Measurements from ENCODE around the gene CFHR2. TPM values are rescaled to one million over a fixed set of nuclear protein-coding genes. Genes with fewer than 3 reads are reported as not detected.
"Not testable (repeated sequence)": the region's sequence is repeated elsewhere in the genome, so short reads cannot be mapped to it uniquely, and the experiment has no call there.

Gene CFHR2
- total RNA-seq, 1 donor from 2014 or later = not detected

DNA sequence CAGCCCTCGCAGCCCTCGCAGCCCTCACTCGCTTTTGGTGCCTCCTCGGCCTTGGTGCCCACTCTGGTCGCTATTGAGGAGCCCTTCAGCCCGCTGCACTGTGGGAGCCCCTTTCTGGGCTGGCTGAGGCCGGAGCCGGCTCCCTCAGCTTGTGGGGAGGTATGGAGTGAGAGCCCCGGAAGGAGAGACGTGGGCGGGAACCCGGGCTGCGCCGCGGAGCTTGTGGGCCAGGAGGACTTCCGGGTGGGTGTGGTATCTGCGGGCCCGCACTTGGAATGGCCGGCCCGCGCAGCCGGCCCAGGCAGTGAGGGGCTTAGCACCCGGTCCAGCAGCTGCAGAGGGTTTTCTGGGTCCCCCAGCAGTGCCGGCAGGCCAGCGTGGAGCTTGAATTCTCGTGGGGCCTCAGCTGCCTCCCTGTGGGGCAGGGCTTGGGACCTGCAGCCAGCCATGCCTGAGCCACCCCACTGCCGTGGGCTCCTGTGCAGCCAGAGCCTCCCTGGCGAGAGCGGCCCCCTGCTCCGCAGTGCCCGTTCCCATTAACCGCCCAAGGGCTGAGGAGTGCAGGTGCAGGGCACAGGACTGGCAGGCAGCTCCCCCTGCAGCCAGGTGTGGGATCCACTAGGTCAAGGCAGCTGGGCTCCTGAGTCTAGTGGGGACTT, 9.9 kb upstream of the CFHR2 start:
- intact Hi-C loops (cut with DNase I) = no loop called here
- TF ChIP-seq, protein P1, sequence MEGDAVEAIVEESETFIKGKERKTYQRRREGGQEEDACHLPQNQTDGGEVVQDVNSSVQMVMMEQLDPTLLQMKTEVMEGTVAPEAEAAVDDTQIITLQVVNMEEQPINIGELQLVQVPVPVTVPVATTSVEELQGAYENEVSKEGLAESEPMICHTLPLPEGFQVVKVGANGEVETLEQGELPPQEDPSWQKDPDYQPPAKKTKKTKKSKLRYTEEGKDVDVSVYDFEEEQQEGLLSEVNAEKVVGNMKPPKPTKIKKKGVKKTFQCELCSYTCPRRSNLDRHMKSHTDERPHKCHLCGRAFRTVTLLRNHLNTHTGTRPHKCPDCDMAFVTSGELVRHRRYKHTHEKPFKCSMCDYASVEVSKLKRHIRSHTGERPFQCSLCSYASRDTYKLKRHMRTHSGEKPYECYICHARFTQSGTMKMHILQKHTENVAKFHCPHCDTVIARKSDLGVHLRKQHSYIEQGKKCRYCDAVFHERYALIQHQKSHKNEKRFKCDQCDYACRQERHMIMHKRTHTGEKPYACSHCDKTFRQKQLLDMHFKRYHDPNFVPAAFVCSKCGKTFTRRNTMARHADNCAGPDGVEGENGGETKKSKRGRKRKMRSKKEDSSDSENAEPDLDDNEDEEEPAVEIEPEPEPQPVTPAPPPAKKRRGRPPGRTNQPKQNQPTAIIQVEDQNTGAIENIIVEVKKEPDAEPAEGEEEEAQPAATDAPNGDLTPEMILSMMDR (IDR thresholded peaks at IDR 0.05) = no peak
- Histone ChIP-seq H3K27me3 (no peaks in the 10 kb centered on the region), H3K4me3 (no peak overlapping the region), H3K4me1 (no peaks in the 10 kb centered on the region), H3K27ac (no peak overlapping the region), H3K36me3 (no peaks in the 10 kb centered on the region), H3K9me3 (no peaks in the 10 kb centered on the region)
- peak; percentile 40 for ATAC-seq
- DNase-seq = no peak

DNA sequence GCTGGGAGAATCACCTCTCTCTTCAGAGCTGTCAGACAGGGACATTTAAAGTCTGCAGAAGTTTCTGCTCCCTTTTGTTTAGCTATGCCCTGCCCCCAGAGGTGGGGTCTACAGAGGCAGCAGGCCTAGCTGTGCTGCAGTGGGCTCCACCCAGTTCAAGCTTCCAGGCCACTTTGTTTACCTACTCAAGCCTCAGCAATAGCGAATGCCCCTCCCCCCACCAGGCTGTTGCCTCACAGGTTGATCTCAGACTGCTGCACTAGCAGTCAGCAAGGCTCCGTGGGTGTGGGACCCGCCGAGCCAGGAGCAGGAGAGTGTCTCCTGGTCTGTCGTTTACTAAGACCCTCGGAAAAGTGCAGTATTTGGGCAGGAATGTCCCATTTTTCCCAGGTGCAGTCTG, 2.1 kb upstream of the CFHR2 start:
- H3K4me1 ChIP-seq; H3K4me3 ChIP-seq; ATAC-seq; H3K36me3 ChIP-seq; H3K27ac ChIP-seq; intact Hi-C loops (cut with DNase I); H3K27me3 ChIP-seq; H3K9me3 ChIP-seq: not testable (repeated sequence)
- DNase-seq = peak; percentile 66

DNA sequence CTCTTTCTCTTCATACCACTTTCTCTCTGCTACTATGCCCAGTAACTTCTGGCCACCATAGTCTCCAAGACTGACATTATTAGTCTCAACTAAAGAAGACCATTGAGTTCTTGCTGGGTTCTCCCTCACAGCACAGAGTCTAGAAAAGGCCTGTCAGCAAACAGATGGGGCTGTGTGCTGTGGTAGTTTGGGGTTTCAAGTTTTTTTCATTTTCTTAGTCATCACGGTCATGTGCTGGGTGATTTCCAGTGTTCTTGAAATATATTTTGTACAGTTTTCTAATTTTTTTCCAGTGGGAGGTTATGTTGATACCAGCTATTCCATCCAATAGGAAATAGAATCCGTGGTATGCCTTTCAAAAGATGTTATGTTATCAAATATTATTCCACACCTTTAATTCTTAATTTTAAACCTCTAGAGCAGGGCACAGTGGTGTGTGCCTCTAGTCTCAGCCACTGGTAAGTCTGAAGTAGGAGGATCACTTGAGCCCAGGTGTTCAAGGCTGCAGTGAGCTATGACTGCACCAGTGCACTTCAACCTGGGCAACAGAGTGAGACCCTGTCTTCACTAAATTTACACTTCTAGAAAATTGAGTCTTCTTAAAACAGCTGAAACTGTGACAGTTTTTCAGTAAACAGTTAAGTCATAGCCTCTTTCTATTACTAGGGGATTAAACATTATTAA, 8.3 kb downstream of the CFHR2 start:
- Histone ChIP-seq H3K9me3 (no peaks in the 10 kb centered on the region), H3K4me1 (no peaks in the 10 kb centered on the region), H3K27ac (no peak overlapping the region), H3K36me3 (no peaks in the 10 kb centered on the region), H3K4me3 (no peak overlapping the region), H3K27me3 (no peaks in the 10 kb centered on the region)
- intact Hi-C loops (cut with DNase I) = no loop called here
- TF ChIP-seq, protein P1 (IDR thresholded peaks at IDR 0.05) = no peak
- no peak for ATAC-seq
- DNase-seq = no peak

DNA sequence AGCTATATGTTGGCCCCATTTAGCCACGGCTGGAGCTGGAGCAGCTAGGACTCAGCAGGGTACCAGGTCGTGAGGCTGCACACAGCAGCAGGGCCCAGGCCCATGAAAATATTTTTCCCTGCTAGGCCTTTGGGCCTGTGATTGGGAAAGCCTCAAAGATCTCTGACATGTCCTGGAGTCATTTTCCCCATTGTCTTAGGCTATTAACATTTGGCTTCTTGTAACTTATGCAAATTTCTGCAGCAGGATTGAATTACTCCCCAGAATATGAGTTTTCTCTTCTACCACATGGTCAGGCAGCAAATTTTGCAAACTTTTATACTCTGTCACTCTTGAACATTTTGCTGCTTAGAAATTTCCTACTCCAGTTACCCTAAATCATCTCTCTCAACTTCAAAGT, 11.2 kb downstream of the CFHR2 start:
- TF ChIP-seq, protein P1 (IDR thresholded peaks at IDR 0.05) = no peak
- Histone ChIP-seq H3K9me3 (no peaks in the 10 kb centered on the region), H3K36me3 (no peaks in the 10 kb centered on the region), H3K4me1 (no peaks in the 10 kb centered on the region), H3K27ac (no peak overlapping the region), H3K4me3 (no peak overlapping the region), H3K27me3 (no peaks in the 10 kb centered on the region)
- ATAC-seq (peak; percentile 21), DNase-seq (no peak)
- intact Hi-C loops (cut with DNase I) = no loop called here

DNA sequence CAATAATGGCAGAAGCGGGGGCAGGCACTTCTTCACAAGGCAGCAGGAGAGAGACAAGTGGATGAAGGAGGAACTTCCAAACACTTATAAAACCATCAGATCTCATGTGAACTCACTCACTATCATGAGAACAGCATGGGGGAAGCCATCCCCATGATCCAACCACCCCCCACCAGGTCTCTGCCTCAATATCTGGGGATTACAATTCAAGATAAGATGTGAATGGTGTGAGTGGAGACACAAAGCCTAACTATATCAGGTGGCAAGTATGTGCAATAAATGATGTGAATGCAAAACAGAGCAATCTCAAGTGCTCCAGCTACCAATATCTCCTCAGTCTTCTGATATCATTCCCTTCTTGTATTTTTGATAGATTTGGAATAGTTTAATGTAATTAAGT, 12.4 kb downstream of the CFHR2 start:
- Histone ChIP-seq H3K9me3 (no peaks in the 10 kb centered on the region), H3K27ac (no peak overlapping the region), H3K4me3 (no peak overlapping the region), H3K4me1 (no peaks in the 10 kb centered on the region), H3K36me3 (no peaks in the 10 kb centered on the region), H3K27me3 (no peaks in the 10 kb centered on the region)
- TF ChIP-seq, protein P1 (IDR thresholded peaks at IDR 0.05) = no peak
- intact Hi-C loops (cut with DNase I) = no loop called here
- DNase-seq = no peak
- ATAC-seq = no peak

DNA sequence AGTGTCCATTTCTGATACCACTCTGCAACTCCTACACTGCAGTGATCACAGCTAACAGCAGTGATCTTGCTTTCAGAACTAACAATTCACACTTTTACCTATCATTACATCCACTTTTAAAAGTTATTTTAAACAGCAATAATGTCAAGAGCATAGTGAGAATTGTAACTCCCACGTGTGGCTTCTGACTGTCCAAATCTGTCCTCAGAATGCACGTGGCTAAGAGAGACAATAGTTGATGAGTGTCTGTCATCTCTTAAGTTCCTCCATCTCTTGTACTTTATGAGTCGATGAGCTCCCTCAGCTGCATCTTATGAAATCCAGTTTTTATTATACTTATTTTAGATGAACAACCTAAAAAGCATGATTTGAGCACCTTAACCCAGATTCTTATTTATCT, 17.3 kb downstream of the CFHR2 start:
- intact Hi-C loops (cut with DNase I) = no loop called here
- no peaks in the 10 kb centered on the region for H3K9me3 ChIP-seq
- TF ChIP-seq, protein P1 (IDR thresholded peaks at IDR 0.05) = no peak
- DNase-seq = no peak
- H3K27me3 ChIP-seq = no peaks in the 10 kb centered on the region
- H3K36me3 ChIP-seq = no peaks in the 10 kb centered on the region
- no peak overlapping the region for H3K4me3 ChIP-seq
- no peak for ATAC-seq
- H3K4me1 ChIP-seq = no peaks in the 10 kb centered on the region
- no peak overlapping the region for H3K27ac ChIP-seq
